ENCODE results near the gene PLCD3. TPM values are rescaled to one million over a fixed set of nuclear protein-coding genes. Genes with fewer than 3 reads are reported as not detected.

The PLCD3 gene
- total RNA-seq, 1 donor from 2014 or later, result 87.6 TPM

GRCh38 chr17:45150911-45151809, 18.8 kb upstream of the PLCD3 start:
- intact Hi-C loops (cut with DNase I), result no loop called here

GRCh38 chr17:45149669-45150664, 17.7 kb upstream of the PLCD3 start:
- peak; percentile 84 for DNase-seq (ENCODE audit: low spot score)
- intact Hi-C loops (cut with DNase I), result no loop called here

More at GRCh38 chr17:45150911-45151809, 18.8 kb upstream of the PLCD3 start:
- no peak for DNase-seq (ENCODE audit: low spot score)

GRCh38 chr17:45149037-45149668, 16.8 kb upstream of the PLCD3 start:
- intact Hi-C loops (cut with DNase I), result no loop called here
- peak; percentile 93 for DNase-seq (ENCODE audit: low spot score)

GRCh38 chr17:45148183-45149036, 16.1 kb upstream of the PLCD3 start, which contains the start of gene HEXIM1:
Gene HEXIM1, plus strand, starts transcription at chr17:45148475. Its CDS starts 716 bp downstream, at chr17:45149191.
- DNase-seq (ENCODE audit: low spot score), result peak; percentile 100
- intact Hi-C loops (cut with DNase I), result loop anchor here (1.0 kb wide), 1 partner anchor 13 kb away; the partner anchor contains the start of gene HEXIM2

GRCh38 chr17:45147581-45148182, 15.4 kb upstream of the PLCD3 start:
- intact Hi-C loops (cut with DNase I), result loop anchor here (1.0 kb wide), 1 partner anchor 14 kb away; the partner anchor contains the start of gene HEXIM2
- DNase-seq (ENCODE audit: low spot score), result peak; percentile 89

- peak; percentile 75 for DNase-seq (ENCODE audit: low spot score)
- intact Hi-C loops (cut with DNase I), result no loop called here
Measured at GRCh38 chr17:45146890-45147580, 14.7 kb upstream of the PLCD3 start.

GRCh38 chr17:45146592-45146889, 14.2 kb upstream of the PLCD3 start:
- no peak for DNase-seq (ENCODE audit: low spot score)
- intact Hi-C loops (cut with DNase I), result no loop called here

GRCh38 chr17:45146166-45146565, 13.9 kb upstream of the PLCD3 start:
- intact Hi-C loops (cut with DNase I), result no loop called here
- DNase-seq (ENCODE audit: low spot score), result peak; percentile 71

- intact Hi-C loops (cut with DNase I), result no loop called here
- peak; percentile 70 for DNase-seq (ENCODE audit: low spot score)
Measured at GRCh38 chr17:45145035-45145389, 12.7 kb upstream of the PLCD3 start.

- intact Hi-C loops (cut with DNase I), result no loop called here
- peak; percentile 77 for DNase-seq (ENCODE audit: low spot score)
Measured at GRCh38 chr17:45144199-45145034, 12.1 kb upstream of the PLCD3 start.

- intact Hi-C loops (cut with DNase I), result no loop called here
- peak; percentile 85 for DNase-seq (ENCODE audit: low spot score)
Measured at GRCh38 chr17:45143767-45144198, 11.5 kb upstream of the PLCD3 start.

GRCh38 chr17:45143094-45143670, 10.9 kb upstream of the PLCD3 start:
- intact Hi-C loops (cut with DNase I), result no loop called here
- DNase-seq (ENCODE audit: low spot score), result no peak

- DNase-seq (ENCODE audit: low spot score), result no peak
Measured at GRCh38 chr17:45139533-45139920, 7.2 kb upstream of the PLCD3 start.

GRCh38 chr17:45138911-45139532, 6.7 kb upstream of the PLCD3 start:
- intact Hi-C loops (cut with DNase I), result no loop called here
- no peak for DNase-seq (ENCODE audit: low spot score)

More at GRCh38 chr17:45139533-45139920, 7.2 kb upstream of the PLCD3 start:
- intact Hi-C loops (cut with DNase I), result no loop called here

GRCh38 chr17:45137561-45138305, 5.4 kb upstream of the PLCD3 start:
- no peak for DNase-seq (ENCODE audit: low spot score)
- intact Hi-C loops (cut with DNase I), result no loop called here
